HG03060 (cell line): ENCODE data around the gene CDKAL1.

ENCODE experiments used
- ATAC-seq: cut with Tn5 transposase; IDR thresholded peaks from one replicate; pipeline ENCODE4 v1.9.1; 2021; ENCODE audit warnings: low read depth, moderate number of reproducible peaks; ENCODE audit not compliant: unreplicated experiment

The CDKAL1 gene

DNA sequence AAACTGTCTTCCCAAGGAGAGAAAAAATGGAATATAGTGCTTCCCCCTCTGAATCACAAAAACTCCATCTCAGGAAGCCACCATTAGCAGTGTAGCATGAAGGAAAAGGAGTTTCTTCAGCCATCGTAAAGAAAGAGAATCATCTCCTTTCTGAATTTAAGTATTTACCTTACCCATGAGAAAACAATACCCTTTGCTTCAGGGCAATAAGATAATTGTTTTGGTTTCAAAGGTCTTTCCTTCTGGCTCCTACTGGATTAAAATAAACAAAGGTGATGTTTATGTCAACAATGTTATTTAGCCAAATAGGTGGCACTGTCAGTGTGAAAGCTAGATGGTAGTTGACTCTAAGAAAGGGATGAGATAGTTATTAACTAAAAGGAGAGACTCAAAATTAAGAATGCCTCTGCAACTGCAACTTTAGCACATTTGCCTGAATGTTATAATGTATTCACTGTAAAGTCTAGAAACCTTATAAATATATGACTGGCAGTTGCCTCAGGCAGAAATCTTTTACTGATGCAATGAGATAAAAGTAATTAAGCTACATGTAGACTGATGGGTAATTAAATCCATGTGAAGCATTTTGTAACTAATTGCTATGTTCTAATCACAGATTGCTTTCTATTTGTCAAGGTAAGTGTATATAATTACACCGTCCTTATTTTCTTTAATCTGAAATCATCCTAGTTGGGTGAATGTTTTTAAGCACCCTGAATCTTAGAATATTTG lies 399.0 kb downstream of the CDKAL1 start:
- ATAC-seq: no peak

DNA sequence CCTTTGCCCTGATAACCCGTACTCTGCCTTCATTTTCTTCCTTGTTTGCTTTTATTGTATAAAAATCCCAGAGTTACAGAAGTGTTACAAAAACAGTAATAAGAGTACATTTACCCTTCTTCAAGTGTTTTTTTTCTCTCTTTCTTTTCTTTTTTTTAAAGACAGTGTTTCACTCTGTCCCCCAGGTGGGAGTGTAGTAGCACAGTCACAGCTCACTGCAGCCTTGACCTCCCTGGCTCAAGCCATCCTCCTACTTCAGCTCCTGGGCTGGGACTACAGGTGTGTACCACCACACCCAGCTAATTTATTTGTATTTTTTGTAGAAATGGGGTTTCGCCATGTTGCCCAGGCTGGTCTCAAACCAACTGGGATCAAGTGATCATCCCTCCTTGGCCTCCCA lies 402.7 kb downstream of the CDKAL1 start:
- ATAC-seq: no peak

DNA sequence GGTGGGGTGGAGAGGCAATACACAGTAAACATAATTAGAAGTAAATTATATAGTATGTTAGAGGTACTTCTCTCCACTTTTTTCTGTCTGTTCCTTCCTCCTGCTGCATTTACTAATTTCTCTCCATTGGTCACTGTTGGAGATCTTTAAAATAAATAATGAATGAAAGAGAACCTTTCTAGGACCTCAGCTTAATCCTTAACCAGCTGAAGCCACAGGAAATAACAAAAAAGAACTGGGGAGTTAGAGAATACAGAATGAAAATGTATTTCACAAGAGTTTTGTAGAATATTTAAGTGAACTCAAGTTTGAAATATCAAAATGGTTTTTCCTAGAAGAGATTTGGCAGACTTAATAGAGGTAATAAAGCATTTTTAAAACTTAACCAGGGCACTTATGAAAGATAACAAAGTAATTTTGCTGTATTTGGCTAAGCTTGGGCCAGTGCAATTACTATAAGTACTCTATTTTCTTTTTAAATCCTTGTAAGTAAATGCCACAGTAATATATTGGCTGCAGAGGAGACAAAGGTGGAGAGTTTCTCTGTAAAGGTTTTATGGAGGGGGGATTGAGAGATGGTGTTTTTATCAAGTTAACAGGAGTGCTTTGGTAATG lies 405.0 kb downstream of the CDKAL1 start:
- no peak for ATAC-seq

DNA sequence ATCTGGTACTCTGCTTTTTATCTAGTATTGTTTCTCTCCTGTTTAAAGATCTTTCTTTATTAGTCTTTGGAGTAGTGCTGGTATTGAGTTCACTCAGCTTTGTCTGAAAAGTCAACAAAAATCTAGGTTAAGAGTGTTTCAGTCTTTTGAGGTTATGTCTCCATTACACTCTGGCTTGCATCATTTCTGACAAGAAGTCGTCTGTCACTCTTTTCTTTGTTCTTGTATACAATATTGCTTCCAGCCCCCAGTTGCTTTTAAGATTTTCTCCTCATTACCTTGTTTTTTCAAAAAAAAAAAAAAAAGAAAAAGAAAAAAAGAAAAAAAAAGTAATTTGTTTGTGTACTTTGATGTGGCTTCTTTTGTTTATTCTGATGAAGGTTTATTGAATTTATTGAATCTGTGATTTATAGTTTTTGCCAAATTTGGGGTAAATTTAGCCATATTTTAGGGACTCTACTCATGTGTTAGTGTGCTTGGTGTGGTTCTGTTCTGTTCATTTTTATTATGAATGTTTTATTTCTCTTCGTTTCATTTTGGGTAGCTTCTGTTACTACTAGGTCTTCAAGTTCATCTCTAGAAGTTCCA lies 408.9 kb downstream of the CDKAL1 start:
- ATAC-seq: no peak

DNA sequence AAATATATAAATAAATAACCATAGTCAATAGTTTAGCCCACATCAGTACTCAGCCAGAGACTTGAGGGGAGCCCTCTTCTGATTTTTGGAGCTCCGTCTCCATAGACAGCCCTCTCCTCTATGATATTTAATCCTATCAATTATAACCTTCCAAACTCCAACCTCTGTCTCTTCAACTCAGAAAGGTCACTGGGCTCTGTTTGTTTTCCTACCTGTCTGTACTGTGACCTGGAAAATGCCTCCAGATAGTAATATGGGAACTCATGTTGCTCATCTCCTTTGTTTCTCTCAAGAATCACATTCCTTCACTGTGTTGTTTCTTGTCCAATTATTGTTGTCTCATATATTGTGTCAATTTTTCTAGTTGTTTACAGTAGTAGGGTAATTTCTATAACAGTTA lies 409.7 kb downstream of the CDKAL1 start:
- ATAC-seq: no peak

DNA sequence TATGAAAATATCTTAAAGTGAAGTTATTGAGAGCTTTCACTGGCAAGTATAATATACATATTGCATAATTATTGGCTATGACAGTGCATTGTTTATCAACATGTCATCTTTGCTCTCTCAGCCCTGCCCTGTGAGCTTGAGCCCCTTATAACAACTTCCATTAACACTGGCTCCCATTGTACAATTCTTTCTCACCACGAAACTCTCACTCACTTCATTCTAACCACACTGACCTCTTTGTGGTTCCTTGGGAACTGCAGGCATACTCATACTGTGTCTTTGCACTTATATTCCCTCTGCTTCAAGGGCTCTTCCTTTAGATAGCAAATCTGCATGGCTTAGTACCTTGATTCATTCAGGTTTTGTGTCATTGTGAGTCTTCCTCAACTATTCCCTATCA lies 411.8 kb downstream of the CDKAL1 start:
- peak; percentile 92 for ATAC-seq

DNA sequence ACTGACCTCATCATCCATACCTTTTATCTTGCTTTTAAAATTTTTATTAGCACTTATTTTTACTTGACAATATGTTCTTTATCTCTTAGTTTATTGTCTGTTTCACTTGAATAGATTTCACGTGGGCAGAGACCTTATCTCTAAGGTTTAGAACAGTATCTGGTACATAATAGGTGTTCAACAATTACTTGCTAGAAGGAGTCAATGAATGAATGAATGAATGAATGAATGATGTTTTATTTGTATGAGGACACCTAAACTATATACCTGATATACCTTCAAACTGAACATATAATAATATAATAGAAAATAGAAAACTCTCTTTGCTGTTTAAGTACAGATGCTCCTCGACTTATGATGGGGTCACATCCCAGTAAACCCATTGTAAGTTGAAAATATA lies 412.6 kb downstream of the CDKAL1 start:
- no peak for ATAC-seq

DNA sequence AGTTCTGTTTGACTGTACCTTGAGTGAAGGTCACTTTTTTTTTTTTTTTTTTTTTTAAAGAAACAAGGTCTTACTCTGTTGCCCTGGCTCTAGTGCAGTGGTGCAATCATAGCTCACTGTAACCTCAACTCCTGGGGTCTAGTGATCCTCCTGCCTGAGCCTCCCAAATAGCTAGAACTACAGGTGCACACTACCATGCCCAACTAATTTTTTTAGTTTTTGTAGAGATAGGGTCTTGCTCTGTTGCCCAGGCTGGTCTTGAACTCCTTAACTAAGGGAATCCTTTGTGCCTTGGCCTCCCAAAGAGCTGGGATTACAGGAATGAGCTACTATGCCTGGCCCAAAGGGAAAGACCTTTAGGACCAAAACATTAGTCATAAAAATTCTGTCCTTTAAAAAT lies 413.7 kb downstream of the CDKAL1 start:
- no peak for ATAC-seq

DNA sequence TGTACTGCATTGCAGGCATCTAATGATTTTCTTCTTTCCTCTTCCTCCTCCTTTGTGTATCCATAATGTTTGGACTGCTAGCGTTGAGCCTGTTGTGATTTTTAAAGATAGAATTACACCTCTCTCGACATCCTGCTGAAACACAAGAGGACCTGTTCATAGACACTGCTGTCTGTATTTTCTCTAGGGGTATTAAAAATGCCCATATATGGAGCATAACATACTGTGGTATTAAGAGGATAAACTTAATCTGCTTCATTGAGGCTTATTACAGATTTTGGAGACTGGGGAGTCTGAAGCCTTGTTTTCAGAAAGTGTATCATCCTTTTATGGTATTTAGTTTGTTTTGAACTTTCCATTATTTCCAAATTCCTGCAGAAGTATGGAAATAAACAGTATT lies 414.3 kb downstream of the CDKAL1 start:
- no peak for ATAC-seq

DNA sequence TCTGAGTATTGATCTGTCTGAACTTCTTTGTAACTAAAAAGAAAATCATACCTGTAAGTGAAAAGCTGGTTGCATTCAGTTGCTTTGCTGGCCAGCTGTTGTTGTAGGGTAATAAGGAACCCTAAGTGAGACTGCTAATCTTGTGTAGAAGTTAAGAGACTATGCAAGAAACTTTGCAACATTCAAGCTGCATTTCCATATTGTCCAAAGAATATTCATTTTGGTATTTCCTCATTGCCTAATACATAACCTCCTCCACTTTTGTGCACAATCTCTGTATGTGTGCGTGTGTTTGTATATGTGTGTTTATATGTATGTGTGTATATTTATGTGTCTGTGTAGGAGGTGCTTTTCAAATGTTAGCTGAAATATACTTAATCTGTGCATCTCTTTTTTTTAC lies 414.9 kb downstream of the CDKAL1 start:
- ATAC-seq: no peak

DNA sequence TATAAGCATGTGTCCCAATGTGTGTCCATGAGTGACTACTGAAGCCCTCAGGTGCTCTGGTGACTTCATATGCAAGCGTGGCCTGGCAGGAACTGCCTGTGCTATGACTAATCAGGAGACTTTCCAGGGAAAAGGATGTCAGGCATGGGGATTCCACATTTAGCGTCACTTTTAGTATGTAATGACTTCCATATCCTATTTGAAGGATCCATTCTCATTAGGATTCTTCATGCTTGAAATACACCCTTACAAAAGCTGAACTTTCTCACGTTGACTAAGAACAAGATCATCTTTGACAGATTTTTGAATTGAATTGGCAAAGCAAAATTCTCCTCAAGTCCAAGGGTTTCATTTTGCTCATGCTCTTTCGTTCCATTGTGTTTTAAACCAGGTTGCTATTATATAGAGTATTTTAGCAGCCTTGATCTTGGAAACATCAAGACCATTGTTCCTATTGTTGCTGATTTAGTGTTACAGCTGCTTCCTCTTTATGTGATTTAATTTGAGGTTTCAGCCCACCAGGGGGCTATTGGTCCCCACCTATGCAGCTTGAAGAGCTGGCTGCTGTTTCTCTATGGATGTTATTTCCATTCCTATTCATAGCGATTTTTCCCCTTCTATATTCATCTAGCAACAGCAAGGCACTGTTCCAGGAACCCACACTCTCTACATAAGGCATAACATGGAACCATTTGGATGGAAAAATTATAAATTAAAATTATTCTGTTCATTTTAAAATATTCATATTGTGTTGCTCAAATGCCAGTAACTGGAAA lies 418.6 kb downstream of the CDKAL1 start:
- ATAC-seq: no peak

DNA sequence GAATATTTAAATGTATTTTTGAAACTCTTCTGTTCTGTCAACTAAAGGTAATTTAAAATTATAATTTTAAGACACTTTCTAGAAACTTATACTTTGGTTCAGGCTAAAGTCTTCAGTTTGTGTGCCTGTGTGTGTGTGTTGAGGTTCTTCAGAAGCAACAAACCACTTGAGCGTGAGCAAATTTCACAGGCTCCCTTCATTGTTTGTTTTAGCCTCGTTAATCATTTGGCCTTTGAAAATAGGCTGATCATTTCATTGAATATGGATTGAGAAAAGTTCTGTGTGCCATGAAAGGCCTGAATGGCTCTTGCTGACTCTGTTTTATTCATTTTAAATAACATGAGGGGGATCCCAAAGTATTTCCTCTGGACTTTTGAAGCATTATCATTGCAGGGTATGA lies 420.1 kb downstream of the CDKAL1 start:
- no peak for ATAC-seq

DNA sequence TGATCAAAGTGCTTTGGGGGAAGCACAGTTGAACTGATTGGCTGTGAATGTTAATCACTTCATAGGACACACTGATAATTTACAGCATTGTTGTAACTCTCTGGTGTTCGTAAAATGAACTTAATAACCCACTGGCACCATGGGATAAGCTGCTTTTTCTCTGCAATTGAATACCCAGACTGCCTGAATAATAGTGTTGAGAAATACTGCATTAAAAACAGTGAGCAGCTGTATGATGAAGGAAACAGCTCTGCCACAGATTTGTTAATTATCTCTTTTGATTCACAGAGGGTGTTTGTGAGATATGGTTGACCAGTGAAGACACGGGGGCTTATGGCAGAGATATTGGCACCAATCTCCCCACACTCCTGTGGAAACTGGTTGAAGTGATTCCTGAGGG lies 420.9 kb downstream of the CDKAL1 start:
- no peak for ATAC-seq

DNA sequence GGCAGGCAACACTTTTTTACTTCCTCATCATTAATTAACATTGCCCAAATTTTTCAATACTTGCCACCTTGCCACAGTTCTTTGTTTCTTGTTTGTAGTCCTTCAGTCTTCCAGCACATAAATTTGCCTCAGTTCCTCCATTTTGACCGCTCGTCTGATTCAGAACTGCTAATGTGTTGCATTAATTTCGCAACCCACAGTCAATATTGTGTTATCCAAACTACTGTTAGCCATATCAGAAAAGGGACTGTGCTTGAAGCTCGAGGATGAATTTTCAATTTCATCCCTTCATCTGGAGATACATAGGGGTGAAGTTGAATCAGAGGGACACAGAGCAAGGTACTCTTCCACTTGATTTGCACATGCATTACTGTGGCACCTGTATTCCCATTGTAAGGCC lies 421.5 kb downstream of the CDKAL1 start:
- no peak for ATAC-seq

DNA sequence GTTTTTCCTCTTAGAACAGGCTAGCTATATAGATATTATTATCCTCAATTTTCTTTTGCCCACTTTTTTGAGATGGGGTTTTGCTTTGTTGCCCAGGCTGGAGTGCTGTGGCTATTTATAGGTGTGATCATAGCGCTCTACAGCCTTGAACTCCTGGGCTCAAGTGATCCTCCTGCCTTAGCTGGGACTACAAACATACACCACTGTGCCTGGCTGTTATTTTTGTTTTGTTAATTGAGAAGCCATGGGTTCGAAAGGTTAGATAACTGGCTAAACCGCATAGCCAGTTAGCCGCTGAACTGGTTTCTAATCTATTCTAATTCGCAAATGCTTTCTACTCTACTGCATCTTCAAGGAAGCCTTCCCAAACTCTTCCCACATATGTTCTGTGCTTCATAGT lies 425.8 kb downstream of the CDKAL1 start:
- ATAC-seq: no peak

DNA sequence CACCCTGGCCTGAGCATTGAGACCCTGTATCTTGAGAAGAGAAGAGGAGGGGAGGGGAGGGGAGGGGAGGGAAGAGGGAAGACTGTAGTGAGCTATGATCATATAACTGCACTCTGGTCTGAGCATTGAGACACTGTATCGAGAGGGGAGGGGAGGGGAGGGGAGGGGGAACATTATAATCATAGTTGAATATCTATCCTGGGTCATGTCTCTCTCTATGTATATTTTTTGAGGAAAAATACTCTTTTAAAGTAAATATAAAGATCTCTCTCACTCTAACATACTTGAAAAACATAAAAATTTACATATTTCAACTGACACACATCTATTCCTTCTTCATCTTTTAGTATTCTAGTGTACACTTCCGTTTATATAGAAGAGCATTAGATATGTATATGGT lies 431.0 kb downstream of the CDKAL1 start:
- no peak for ATAC-seq

DNA sequence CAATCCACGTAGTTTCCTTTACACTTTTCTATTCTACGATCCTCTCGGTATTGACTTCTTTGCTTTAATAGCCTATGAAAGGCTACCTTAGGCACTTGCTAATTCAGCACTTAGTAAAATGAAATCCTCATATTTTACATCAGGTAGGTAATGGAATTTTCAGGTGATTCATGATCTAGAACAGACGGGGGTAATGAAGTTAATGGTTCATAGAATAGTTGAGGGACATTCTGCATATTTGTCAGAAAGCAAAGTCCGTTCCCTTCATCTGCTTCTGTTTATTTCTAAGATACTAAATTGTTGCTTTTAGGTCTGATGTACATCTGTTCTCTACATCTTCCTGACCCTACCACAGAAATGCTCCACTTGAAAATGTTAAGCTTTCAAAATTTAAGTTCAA lies 431.7 kb downstream of the CDKAL1 start:
- no peak for ATAC-seq

DNA sequence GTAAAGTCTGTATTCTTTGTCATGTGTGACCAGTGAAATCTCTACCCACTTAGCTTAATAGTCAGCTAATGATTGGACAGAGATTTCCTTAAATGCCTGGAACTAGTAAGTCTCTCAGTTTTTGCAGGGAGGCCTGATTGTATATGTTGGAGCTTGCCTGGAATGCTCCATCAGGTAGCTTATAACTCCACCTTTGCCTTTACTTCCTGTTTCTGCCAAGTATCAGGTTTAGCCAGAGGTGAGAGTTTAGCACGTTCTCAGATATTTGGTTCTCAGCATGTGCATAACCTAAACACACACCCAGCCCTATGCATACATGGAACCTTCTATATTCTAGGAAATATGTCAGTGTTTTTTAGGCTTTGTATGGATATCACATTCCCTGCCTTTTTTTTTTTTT lies 435.3 kb downstream of the CDKAL1 start:
- ATAC-seq: no peak

DNA sequence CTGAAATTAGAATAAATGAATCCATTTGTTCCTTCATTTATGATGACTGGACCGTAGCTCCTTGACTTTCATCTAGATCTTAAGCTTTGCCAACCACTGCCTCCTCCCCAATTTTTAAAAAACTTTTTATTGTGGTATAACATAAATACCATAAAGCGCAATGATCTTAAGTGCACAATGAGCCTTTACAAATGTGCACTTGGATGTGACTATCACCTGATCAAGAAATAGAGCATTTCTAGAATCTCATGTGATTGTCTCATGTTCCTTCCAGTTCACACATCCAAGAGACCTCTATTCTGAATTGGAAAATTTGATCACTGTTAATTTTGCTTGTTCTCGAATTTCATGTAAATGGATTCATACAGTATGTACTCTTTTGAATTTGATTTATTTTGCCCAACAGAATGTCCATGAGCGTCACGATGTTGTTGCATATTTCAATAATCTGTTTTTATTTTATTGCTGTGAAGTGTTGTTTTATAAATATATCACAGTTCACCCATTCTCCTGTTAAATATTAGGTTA lies 442.2 kb downstream of the CDKAL1 start:
- ATAC-seq: no peak

DNA sequence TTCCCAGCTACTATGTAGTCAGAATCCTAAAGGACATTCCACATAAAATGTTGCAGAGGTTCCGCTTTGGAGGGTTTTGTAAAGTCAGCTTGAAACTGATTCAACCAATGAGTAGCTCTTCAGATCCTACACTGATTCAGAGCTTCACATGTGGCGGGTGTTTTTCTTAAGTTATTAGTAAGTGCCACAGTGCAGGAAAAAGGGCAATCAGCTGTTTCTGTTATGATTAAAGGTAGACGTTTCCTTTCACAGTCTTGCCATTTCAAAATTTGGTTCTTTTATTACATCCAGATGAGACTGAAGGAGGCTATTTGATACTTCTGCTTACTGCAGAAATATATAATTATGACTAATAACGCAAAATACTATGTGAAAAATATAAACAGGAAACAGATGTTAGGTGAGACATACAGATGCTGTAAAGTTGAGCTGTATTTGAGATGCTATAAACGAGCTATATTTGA lies 443.9 kb downstream of the CDKAL1 start:
- ATAC-seq: peak; percentile 68

DNA sequence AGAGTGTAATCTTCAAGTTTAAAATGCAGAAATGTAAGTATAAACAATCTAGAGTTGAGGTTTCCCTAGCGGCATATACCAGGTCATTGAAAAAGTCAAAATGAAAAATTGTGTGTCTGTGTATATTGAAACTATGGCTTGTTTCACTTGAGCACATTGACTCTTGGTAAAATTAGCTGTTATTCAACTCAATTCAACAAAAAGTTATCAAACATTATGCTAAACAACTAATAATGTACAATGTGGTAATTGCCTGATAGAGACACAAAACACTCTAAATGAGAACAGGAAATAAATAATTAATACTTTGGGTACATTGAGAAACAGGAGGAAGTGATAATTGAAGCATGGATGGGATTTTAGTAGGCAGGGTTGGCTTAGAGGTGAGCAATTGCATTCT lies 444.8 kb downstream of the CDKAL1 start:
- ATAC-seq: no peak
